HEK293 (cell line): ENCODE results near the gene PLCB1.

ENCODE experiments used
- CTCF ChIA-PET: fragments of 350-600 bp; formaldehyde crosslinking; extraction: SDS; loops from one replicate; lab custom pipeline; 2021; ENCODE audit warnings: antibody characterized with exemption; lab: Yijun Ruan, JAX
- POLR2A ChIA-PET: fragments of 300-600 bp; formaldehyde crosslinking; extraction: SDS; loops from one replicate; lab custom pipeline; 2020; ENCODE audit warnings: antibody characterized with exemption, inconsistent platforms; lab: Yijun Ruan, JAX
- H3K27ac ChIP-seq: fragments of 200-500 bp; sonication (Bioruptor generic); 2 replicates; pipeline ENCODE4 v1.5.1; 2014; ENCODE audit warnings: low read depth, low read length, control low read depth, inconsistent platforms; ENCODE audit errors: extremely low read depth
- H3K36me3 ChIP-seq, 2 experiments: fragments of 200-500 bp in 1 of 2; sonication (Bioruptor generic) in 1 of 2; 1 replicate in 1 of 2; 2 replicates in 1 of 2; pipeline ENCODE4 v1.5.1; 2014 to 2017; ENCODE audit warnings: inconsistent platforms in 2 of 2, low read length in 2 of 2; ENCODE audit not compliant: control insufficient read depth in 2 of 2, insufficient read depth in 1 of 2
- H3K4me1 ChIP-seq: fragments of 200-500 bp; sonication (Bioruptor generic); 2 replicates; pipeline ENCODE4 v1.5.1; 2014; ENCODE audit warnings: mild to moderate bottlenecking, low read length, inconsistent platforms; ENCODE audit not compliant: control insufficient read depth, insufficient read depth
- H3K4me3 ChIP-seq: 2 replicates; pipeline ENCODE4 v1.5.1; 2011; ENCODE audit warnings: low read depth, mild to moderate bottlenecking, control low read depth, low read length, moderate library complexity
- H3K9me3 ChIP-seq: fragments of 200-500 bp; sonication (Bioruptor generic); 2 replicates; pipeline ENCODE4 v1.5.1; 2014; ENCODE audit warnings: low read depth, low read length, inconsistent platforms; ENCODE audit not compliant: control insufficient read depth, insufficient read depth
- FEZF1 ChIP-seq: fragments of 450-650 bp; formaldehyde crosslinking; IDR thresholded peaks from 2 replicates; pipeline ENCODE4 v1.5.1; 2016; ENCODE audit warnings: missing biosample characterization, missing genetic modification characterization
- PRDM1 ChIP-seq: fragments of 450-650 bp; formaldehyde crosslinking; IDR thresholded peaks from 2 replicates; pipeline ENCODE4; 2016; ENCODE audit warnings: missing biosample characterization, missing genetic modification characterization
- PRDM6 ChIP-seq: fragments of 450-650 bp; formaldehyde crosslinking; IDR thresholded peaks from 2 replicates; pipeline ENCODE4 v1.5.1; 2017; ENCODE audit warnings: missing biosample characterization, missing genetic modification characterization
- REST ChIP-seq: fragments of 450-650 bp; formaldehyde crosslinking; IDR thresholded peaks from 2 replicates; pipeline ENCODE4 v1.5.1; 2016; ENCODE audit warnings: missing biosample characterization, missing genetic modification characterization
- WT1 ChIP-seq: fragments of 450-650 bp; formaldehyde crosslinking; IDR thresholded peaks from 2 replicates; pipeline ENCODE4 v1.5.1; 2016; ENCODE audit warnings: missing biosample characterization, missing genetic modification characterization
- ZBTB6 ChIP-seq: fragments of 450-650 bp; formaldehyde crosslinking; IDR thresholded peaks from 2 replicates; pipeline ENCODE4 v1.5.1; 2017; ENCODE audit warnings: missing biosample characterization, missing genetic modification characterization
- ZNF175 ChIP-seq: fragments of 450-650 bp; formaldehyde crosslinking; IDR thresholded peaks from 2 replicates; pipeline ENCODE4 v1.5.1; 2016; ENCODE audit warnings: missing biosample characterization, missing genetic modification characterization
- ZNF2 ChIP-seq: fragments of 450-650 bp; formaldehyde crosslinking; IDR thresholded peaks from 2 replicates; pipeline ENCODE4 v1.5.1; 2016; ENCODE audit warnings: missing biosample characterization, missing genetic modification characterization
- ZNF24 ChIP-seq: fragments of 450-650 bp; formaldehyde crosslinking; IDR thresholded peaks from 2 replicates; pipeline ENCODE4 v1.5.1; 2016; ENCODE audit warnings: missing biosample characterization, missing genetic modification characterization
- ZNF274 ChIP-seq, 2 experiments: fragments of 200-500 bp in 1 of 2; fragments of 450-650 bp in 1 of 2; sonication (Bioruptor generic) in 1 of 2; formaldehyde crosslinking in 1 of 2; IDR thresholded peaks; 2 replicates each; pipeline versions ENCODE4 v1.5.1 to v1.6.1; 2014 to 2016; ENCODE audit warnings: borderline replicate concordance in 1 of 2, inconsistent platforms in 1 of 2, low read length in 1 of 2, missing biosample characterization in 1 of 2, missing genetic modification characterization in 1 of 2
- ZNF394 ChIP-seq: fragments of 450-650 bp; formaldehyde crosslinking; IDR thresholded peaks from 2 replicates; pipeline ENCODE4 v1.5.1; 2016; ENCODE audit warnings: missing biosample characterization, missing genetic modification characterization, mild to moderate bottlenecking, moderate library complexity, borderline replicate concordance
- ZNF560 ChIP-seq: fragments of 450-650 bp; formaldehyde crosslinking; IDR thresholded peaks from 2 replicates; pipeline ENCODE4 v1.5.1; 2017; ENCODE audit warnings: missing biosample characterization, missing genetic modification characterization, borderline replicate concordance
- ZNF621 ChIP-seq: fragments of 450-650 bp; formaldehyde crosslinking; IDR thresholded peaks from 2 replicates; pipeline ENCODE4 v1.5.1; 2017; ENCODE audit warnings: missing biosample characterization, missing genetic modification characterization
- ZNF704 ChIP-seq: fragments of 450-650 bp; formaldehyde crosslinking; IDR thresholded peaks from 2 replicates; pipeline ENCODE4 v1.5.1; 2016; ENCODE audit warnings: missing biosample characterization, missing genetic modification characterization
- ZNF843 ChIP-seq: fragments of 450-650 bp; formaldehyde crosslinking; IDR thresholded peaks from 2 replicates; pipeline ENCODE4 v1.5.1; 2016; ENCODE audit warnings: missing biosample characterization, missing genetic modification characterization

Gene PLCB1

GRCh38 chr20:8414586-8415274 lies 282.7 kb downstream of the PLCB1 start (continued):
- TF ChIP-seq REST (tag by site-specific recombination) (no peak), ZNF24 (tag by site-specific recombination) (0 out of 2 replicates have a peak, but pooled peaks have one; percentile 47), ZNF394 (peak; percentile 16; the same call in 1 of the 2 replicates)

- TF ChIP-seq ZNF175 (tag by site-specific recombination) (no peak), PRDM6 (tag by site-specific recombination) (peak; percentile 60), FEZF1 (peak; percentile 52)
- Histone ChIP-seq H3K9me3 (no peaks in the 10 kb centered on the region), H3K4me3 (no peak overlapping the region), H3K27ac (no peak overlapping the region), H3K4me1 (peaks cover 8% of the 10 kb centered on the region), H3K36me3 (no peaks in the 10 kb centered on the region)
- ChIA-PET POLR2A (no interaction called here), CTCF (no interaction called here)
Observed at GRCh38 chr20:8421981-8422380, 289.9 kb downstream of the PLCB1 start.

- Histone ChIP-seq H3K36me3 (no peaks in the 10 kb centered on the region), H3K9me3 (no peaks in the 10 kb centered on the region), H3K27ac (no peak overlapping the region), H3K4me1 (peaks cover 8% of the 10 kb centered on the region), H3K4me3 (no peak overlapping the region)
- POLR2A ChIA-PET: no interaction called here
- CTCF ChIA-PET: interaction anchor here (0.8 kb wide), 1 partner anchor 298 kb away, joined by 3 read pairs; no protein-coding TSS in a partner anchor
- TF ChIP-seq ZNF560 (tag by site-specific recombination): no peak
- no peak for TF ChIP-seq ZNF24 (tag by site-specific recombination)
- TF ChIP-seq WT1 (tag by site-specific recombination): no peak
- TF ChIP-seq ZNF704: no peak
- no peak for TF ChIP-seq ZNF843
- no peak for TF ChIP-seq ZNF2
- no peak for TF ChIP-seq PRDM1
- no peak for TF ChIP-seq ZNF621 (tag by site-specific recombination)
- TF ChIP-seq PRDM6 (tag by site-specific recombination): no peak
- TF ChIP-seq ZNF274 (IDR thresholded peaks at IDR 0.05; ENCODE audit: low read length): no peak
- no peak for TF ChIP-seq ZNF274 (tag by site-specific recombination; IDR thresholded peaks at IDR 0.05; ENCODE audit: borderline replicate concordance)
- no peak for TF ChIP-seq ZBTB6 (tag by site-specific recombination)
Observed at GRCh38 chr20:8423482-8423881, 291.4 kb downstream of the PLCB1 start.
